Stimulated activated CD4-positive, alpha-beta T cell treated with anti-CD3 and anti-CD28 coated beads, Interleukin-15, amount 100 ng/mL, for 1 hour (primary cell): ENCODE measurements around the gene CHTF18.

Experiments used
- DNase-seq, 2 donors: peaks; one replicate each; pipeline ENCODE4 v3.0.0-alpha.2; 2020; ENCODE audit warnings: low read depth in 1 of 2, low spot score in 1 of 2

Gene CHTF18

DNA sequence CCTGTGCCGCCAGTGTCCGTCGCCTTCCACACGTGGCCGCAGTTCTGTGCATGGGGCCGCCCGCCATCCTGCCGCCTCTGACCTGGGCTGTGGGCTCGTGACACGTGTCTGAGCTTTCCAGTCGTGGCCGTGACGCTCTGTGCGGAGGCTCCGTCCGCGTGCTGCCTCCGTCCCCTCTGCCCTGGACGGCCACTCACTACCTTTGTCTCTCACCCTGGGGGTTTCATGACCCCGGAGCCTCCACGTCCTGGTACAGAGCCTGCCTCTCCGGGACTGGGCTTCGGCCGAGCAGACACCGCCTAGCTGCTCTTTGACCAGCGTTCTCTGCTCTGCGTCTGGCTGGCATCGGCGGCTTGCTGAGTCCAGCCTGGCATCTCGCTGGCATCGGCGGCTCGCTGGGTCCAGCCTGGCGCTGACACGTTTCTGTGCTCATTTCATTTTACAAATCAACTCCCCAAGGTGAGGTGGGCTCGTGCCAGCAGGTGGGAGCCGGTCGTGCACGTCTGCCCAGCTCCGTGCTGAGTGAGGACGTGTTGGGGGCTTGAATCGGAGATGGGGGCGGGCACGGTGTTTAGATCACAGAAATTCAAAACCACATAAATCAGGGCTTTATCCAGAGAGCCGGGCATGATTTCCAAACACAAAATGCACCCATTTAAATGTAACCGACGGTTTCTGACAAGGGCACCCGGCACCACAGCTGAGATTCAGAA lies 56.4 kb downstream of the CHTF18 start:
- DNase-seq: no peak

DNA sequence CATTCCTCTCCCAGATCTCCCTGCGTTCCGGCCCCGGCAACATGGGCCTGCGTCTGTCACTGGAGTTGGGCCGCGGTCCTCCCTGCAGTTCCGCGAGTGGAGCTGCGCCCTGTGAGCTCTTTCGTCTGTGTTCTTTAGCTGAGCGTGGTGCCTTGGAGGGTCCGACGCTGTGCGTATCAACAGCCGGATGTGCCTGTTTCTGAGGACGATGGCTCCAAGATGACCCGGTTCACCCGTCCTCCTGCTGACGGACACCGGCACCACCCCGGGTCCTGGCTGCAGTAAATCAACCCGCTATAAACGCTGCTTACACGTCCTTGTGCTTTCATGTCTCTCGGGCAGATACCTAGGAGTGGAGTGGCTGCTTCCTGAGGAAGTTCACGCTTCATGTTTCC lies 56.9 kb downstream of the CHTF18 start:
- no peak for DNase-seq

DNA sequence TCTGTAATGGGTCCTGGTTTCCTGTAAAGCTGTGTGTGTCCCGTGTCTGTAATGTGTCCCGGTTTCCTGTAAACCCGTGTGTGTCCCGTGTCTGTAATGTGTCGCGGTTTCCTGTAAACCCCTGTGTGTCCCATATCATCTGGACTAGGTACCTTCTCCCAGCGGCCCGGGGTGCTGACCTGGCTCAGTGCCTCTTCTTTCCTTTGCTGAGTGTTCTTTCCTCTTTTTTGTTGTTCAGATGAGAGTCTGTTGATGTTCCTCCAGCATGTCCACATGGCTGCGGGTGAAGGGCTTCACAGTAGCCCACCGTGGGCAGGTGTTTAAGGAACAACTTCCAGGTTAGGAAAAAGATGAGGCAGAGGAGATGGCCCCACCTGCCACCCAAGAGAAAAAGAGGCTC lies 58.7 kb downstream of the CHTF18 start:
- DNase-seq: no peak
